ENCODE results near the gene RABGGTA.

- TF ChIP-seq POLR2AphosphoS5 (IDR thresholded peaks at IDR 0.05; ENCODE audit: low read depth, low read length) = no peak
- TF ChIP-seq POLR2A (IDR thresholded peaks at IDR 0.05; ENCODE audit: low read depth, low read length) = no peak
Observed at GRCh38 chr14:24281636-24282035, 10.2 kb upstream of the RABGGTA start.
